ENCODE measurements around the gene ERBB4. TPM values are rescaled to one million over a fixed set of nuclear protein-coding genes. Genes with fewer than 3 reads are reported as not detected.

Gene ERBB4
- total RNA-seq, 1 donor from 2014 or later: 22.6 TPM

DNA sequence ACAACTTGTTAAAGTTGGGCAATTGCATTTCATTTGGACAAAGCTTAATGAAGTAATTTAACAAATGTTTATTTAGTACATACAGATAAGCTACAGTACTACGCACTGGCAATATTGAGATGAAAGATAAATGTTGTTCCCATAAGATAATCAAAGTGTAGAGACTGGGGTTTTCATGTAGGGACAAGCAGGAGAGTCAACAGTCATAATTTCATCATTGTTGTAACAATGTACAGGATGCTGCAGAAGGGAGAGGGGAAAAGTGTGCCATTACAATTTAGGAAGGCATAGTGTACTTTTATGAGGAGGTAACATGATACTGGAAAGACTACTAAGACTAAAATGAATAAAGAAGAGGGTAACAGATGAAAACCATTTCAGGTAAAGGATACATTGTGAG is 441.6 kb downstream of the ERBB4 start:
- Histone ChIP-seq H3K36me3 (no peaks in the 10 kb centered on the region), H3K4me3 (no peak overlapping the region), H3K4me1 (no peaks in the 10 kb centered on the region), H3K27me3 (no peaks in the 10 kb centered on the region), H3K9me3 (no peaks in the 10 kb centered on the region), H3K27ac (no peak overlapping the region)
- DNase-seq (no peak), ATAC-seq (no peak)
- intact Hi-C loops (cut with DNase I): no loop called here
- no peak for TF ChIP-seq CTCF (IDR thresholded peaks at IDR 0.05)

DNA sequence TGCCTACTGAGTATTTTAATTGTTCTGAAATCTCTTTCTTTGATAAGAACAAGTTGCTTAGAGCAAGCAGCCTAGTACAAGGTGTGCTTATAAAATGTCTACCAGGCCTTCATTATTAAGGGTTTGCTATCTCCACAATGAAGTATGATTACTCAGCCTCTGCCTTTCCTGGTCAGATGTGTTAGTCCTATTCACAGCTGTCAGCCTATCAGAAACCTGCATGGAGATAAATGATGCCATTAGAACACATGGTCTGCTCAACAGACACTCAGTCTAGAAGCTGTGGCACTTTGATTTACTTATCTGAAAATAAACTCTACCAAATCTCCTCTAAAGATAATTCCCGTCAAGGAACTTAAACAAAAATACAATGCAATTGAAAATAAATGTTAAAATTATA is 448.7 kb downstream of the ERBB4 start:
- H3K4me3 ChIP-seq: no peak overlapping the region
- no peak overlapping the region for H3K27ac ChIP-seq
- no peaks in the 10 kb centered on the region for H3K36me3 ChIP-seq
- no peak for ATAC-seq
- H3K4me1 ChIP-seq: no peaks in the 10 kb centered on the region
- no peak for DNase-seq
- intact Hi-C loops (cut with DNase I): no loop called here
- H3K9me3 ChIP-seq: no peaks in the 10 kb centered on the region
- TF ChIP-seq CTCF (IDR thresholded peaks at IDR 0.05): no peak
- H3K27me3 ChIP-seq: no peaks in the 10 kb centered on the region

DNA sequence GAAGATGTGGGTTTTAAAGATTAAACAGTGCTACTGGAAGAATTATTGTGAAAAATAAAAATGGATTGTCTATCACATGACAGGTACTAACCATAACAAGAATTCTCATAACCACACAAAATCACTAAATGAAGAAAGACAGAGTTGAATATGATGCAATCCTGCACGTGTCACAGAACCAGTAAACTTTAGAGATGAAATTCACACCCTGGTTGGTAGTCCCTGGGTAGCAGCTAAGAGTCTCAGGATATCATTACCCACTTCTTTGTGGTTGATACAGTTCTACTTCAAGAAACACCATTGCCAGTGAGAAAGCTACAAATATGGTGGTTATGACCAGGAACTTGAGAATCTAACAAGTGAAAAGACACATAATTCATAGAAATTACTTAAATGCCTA is 450.2 kb downstream of the ERBB4 start:
- H3K27ac ChIP-seq: no peak overlapping the region
- H3K4me1 ChIP-seq: no peaks in the 10 kb centered on the region
- no peak for DNase-seq
- no peaks in the 10 kb centered on the region for H3K9me3 ChIP-seq
- H3K4me3 ChIP-seq: no peak overlapping the region
- no peaks in the 10 kb centered on the region for H3K36me3 ChIP-seq
- intact Hi-C loops (cut with DNase I): no loop called here
- no peak for ATAC-seq
- H3K27me3 ChIP-seq: no peaks in the 10 kb centered on the region
- no peak for TF ChIP-seq CTCF (IDR thresholded peaks at IDR 0.05)

DNA sequence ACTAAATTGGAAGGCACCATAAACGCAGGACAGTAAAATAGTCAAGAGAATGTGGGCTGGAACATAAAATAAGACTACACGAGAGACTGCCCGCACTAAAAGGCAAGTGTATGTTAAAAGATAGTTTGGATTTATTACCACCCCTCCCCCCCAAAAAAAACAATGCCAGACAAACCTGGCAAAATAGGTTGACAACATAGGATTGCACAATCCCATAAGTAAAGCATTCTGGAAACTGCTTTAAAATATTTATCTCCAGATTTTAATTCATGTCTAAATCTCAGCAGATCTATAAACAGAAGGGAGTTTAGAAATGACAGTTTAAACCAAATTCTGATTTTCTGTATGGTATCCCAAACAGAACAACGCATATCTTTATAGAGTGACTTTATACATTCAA is 455.1 kb downstream of the ERBB4 start:
- no peaks in the 10 kb centered on the region for H3K9me3 ChIP-seq
- no peak for ATAC-seq
- DNase-seq: no peak
- no peaks in the 10 kb centered on the region for H3K27me3 ChIP-seq
- no peaks in the 10 kb centered on the region for H3K36me3 ChIP-seq
- no peak overlapping the region for H3K27ac ChIP-seq
- intact Hi-C loops (cut with DNase I): no loop called here
- no peak for TF ChIP-seq CTCF (IDR thresholded peaks at IDR 0.05)
- H3K4me1 ChIP-seq: no peaks in the 10 kb centered on the region
- no peak overlapping the region for H3K4me3 ChIP-seq

- ATAC-seq: no peak
- no peak for TF ChIP-seq CTCF (IDR thresholded peaks at IDR 0.05)
- Histone ChIP-seq H3K36me3 (no peaks in the 10 kb centered on the region), H3K27me3 (no peaks in the 10 kb centered on the region), H3K4me1 (no peaks in the 10 kb centered on the region), H3K4me3 (no peak overlapping the region), H3K9me3 (no peaks in the 10 kb centered on the region), H3K27ac (no peak overlapping the region)
- intact Hi-C loops (cut with DNase I): no loop called here
- DNase-seq: no peak
These were observed 460.5 kb downstream of the ERBB4 start for GRCh38 chr2:212078103-212078502.

- intact Hi-C loops (cut with DNase I): no loop called here
These were observed 462.1 kb downstream of the ERBB4 start for GRCh38 chr2:212076456-212076855.

More at GRCh38 chr2:212076456-212076855, 462.1 kb downstream of the ERBB4 start:
- no peak overlapping the region for H3K4me3 ChIP-seq
- no peak overlapping the region for H3K27ac ChIP-seq
- no peaks in the 10 kb centered on the region for H3K27me3 ChIP-seq
- no peak for ATAC-seq
- H3K36me3 ChIP-seq: no peaks in the 10 kb centered on the region
- no peak for TF ChIP-seq CTCF (IDR thresholded peaks at IDR 0.05)
- no peaks in the 10 kb centered on the region for H3K4me1 ChIP-seq
- H3K9me3 ChIP-seq: no peaks in the 10 kb centered on the region
- DNase-seq: no peak

Data from upper lobe of right lung (tissue), 1 donor.